Thyroid gland (tissue), 4 donors: ENCODE data around the gene LRP8.

Experiments used
- POLR2A ChIP-seq, 2 donors: fragments of 450-650 bp; IDR thresholded peaks; one replicate each; pipeline ENCODE4 v1.6.1; 2017; ENCODE audit warnings: antibody characterized with exemption in 2 of 2, mild to moderate bottlenecking in 2 of 2, moderate library complexity in 1 of 2
- TF ChIP-seq, protein P1 (sequence below), 6 experiments: fragments of 200-600 bp in 3 of 6; fragments of 450-650 bp in 3 of 6; sonication (generic) in 3 of 6; IDR thresholded peaks; one replicate each; pipeline ENCODE4 v1.5.1; 2016 to 2019; ENCODE audit warnings: antibody characterized with exemption in 6 of 6, mild to moderate bottlenecking in 2 of 6, inconsistent platforms in 1 of 6, moderate library complexity in 1 of 6

DNA sequence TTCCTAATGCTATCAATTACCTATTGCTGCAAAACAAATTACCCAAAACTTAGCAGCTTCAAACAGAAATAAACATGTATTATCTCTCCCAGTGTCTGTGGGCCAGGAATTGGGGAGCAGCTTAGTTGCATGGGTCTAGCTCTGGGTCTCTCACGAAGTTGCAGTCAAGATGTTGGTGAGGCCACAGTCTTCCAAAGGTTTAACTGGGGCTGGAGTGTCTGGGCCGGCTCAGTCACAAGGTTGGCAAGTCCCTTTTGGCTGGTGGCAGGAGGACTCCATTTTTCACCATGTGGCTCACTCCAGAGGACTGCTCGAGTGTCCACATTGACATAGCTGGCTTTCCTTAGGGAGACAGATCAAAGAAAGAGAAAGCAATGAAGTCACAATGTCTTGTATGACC is 5.0 kb upstream of the LRP8 start:
- TF ChIP-seq, protein P1, sequence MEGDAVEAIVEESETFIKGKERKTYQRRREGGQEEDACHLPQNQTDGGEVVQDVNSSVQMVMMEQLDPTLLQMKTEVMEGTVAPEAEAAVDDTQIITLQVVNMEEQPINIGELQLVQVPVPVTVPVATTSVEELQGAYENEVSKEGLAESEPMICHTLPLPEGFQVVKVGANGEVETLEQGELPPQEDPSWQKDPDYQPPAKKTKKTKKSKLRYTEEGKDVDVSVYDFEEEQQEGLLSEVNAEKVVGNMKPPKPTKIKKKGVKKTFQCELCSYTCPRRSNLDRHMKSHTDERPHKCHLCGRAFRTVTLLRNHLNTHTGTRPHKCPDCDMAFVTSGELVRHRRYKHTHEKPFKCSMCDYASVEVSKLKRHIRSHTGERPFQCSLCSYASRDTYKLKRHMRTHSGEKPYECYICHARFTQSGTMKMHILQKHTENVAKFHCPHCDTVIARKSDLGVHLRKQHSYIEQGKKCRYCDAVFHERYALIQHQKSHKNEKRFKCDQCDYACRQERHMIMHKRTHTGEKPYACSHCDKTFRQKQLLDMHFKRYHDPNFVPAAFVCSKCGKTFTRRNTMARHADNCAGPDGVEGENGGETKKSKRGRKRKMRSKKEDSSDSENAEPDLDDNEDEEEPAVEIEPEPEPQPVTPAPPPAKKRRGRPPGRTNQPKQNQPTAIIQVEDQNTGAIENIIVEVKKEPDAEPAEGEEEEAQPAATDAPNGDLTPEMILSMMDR (IDR thresholded peaks at IDR 0.05): no peak
- TF ChIP-seq POLR2A (IDR thresholded peaks at IDR 0.05): no peak
